Measurements from ENCODE around the gene TBC1D24. TPM values are rescaled to one million over a fixed set of nuclear protein-coding genes. Genes with fewer than 3 reads are reported as not detected.
"Not testable (repeated sequence)": the region's sequence is repeated elsewhere in the genome, so short reads cannot be mapped to it uniquely, and the experiment has no call there.

Gene TBC1D24
- total RNA-seq, 1 donor from 2014 or later = 43.7 TPM

GRCh38 chr16:2550283-2550878, 75.5 kb downstream of the TBC1D24 start:
- DNase-seq; H3K27me3 ChIP-seq; H3K4me1 ChIP-seq; intact Hi-C loops (cut with DNase I); H3K27ac ChIP-seq; H3K9me3 ChIP-seq; H3K36me3 ChIP-seq; H3K4me3 ChIP-seq: not testable (repeated sequence)
- peak; percentile 68 for ATAC-seq

- intact Hi-C loops (cut with DNase I) = not testable (repeated sequence)
Observed at GRCh38 chr16:2551420-2551889, 76.5 kb downstream of the TBC1D24 start.

DNA sequence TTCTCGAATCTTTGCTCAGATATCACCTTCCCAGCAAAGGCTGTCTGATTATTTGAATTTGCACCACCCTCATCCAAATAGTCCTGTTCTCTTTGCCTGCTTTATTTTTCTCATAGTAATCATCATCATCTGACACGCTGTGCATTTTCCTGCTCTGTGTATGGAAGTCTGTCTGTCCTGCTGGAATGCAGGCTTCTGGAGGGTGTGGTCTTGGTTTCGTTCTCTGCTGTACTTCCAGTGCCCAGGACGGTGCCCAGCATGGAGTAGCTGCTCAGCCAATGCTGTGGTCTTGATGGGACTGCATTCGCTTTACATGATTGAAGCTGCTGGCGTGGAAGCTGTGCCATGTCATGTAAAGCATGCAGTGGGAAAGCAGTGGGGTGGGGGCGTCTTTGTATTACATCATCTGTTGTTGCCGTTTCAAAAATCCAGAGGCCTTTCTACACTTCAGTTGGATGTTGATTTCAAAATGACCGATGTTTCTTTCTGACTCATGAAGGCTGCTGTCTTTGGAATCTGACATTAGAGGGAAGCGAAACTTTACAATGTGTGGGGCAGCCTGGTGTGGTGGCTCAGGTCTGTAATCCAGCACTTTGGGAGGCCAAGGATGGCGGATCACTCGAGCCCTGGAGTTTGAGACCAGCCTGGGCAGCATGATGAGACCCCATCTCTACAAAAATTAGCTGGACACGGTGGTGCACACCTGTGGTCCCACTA, 79.9 kb downstream of the TBC1D24 start:
- H3K27me3 ChIP-seq; H3K4me1 ChIP-seq; DNase-seq; H3K36me3 ChIP-seq; H3K9me3 ChIP-seq; H3K27ac ChIP-seq; intact Hi-C loops (cut with DNase I); H3K4me3 ChIP-seq: not testable (repeated sequence)
- peak; percentile 46 for ATAC-seq

More at GRCh38 chr16:2551420-2551889, 76.5 kb downstream of the TBC1D24 start:
- H3K4me1 ChIP-seq, H3K36me3 ChIP-seq, H3K27me3 ChIP-seq, H3K9me3 ChIP-seq: not testable (repeated sequence)
- Histone ChIP-seq H3K4me3 (peak overlapping the region; percentile 2), H3K27ac (peak overlapping the region; percentile 49)
- ATAC-seq (peak; percentile 51), DNase-seq (peak; percentile 65)
- TF ChIP-seq, protein P1, sequence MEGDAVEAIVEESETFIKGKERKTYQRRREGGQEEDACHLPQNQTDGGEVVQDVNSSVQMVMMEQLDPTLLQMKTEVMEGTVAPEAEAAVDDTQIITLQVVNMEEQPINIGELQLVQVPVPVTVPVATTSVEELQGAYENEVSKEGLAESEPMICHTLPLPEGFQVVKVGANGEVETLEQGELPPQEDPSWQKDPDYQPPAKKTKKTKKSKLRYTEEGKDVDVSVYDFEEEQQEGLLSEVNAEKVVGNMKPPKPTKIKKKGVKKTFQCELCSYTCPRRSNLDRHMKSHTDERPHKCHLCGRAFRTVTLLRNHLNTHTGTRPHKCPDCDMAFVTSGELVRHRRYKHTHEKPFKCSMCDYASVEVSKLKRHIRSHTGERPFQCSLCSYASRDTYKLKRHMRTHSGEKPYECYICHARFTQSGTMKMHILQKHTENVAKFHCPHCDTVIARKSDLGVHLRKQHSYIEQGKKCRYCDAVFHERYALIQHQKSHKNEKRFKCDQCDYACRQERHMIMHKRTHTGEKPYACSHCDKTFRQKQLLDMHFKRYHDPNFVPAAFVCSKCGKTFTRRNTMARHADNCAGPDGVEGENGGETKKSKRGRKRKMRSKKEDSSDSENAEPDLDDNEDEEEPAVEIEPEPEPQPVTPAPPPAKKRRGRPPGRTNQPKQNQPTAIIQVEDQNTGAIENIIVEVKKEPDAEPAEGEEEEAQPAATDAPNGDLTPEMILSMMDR (IDR thresholded peaks at IDR 0.05) = peak; percentile 12

Small RNA genes lying within 50 kb of the gene (microRNA-seq; reads per million reads assigned to microRNA genes)
- gene MIR3178 (ENCODE audit: borderline microRNAs expressed) (not detected), gene MIR6767 (ENCODE audit: borderline microRNAs expressed) (not detected), gene MIR6768 (ENCODE audit: borderline microRNAs expressed) (not detected)

Other genes with a start within 250 kb of the TBC1D24 start
- 0.78 TPM for gene DNASE1L2, start 238.7 kb upstream of the TBC1D24 start, total RNA-seq
- gene ECI1, start 223.5 kb upstream of the TBC1D24 start, total RNA-seq = 46.2 TPM
- 116 TPM for gene RNPS1, start 207.0 kb upstream of the TBC1D24 start, total RNA-seq
- 598 TPM for gene ABCA3, start 134.4 kb upstream of the TBC1D24 start, total RNA-seq
- 3.6 TPM for gene CCNF, start 45.7 kb upstream of the TBC1D24 start, total RNA-seq
- not detected for gene TEDC2, start 15.0 kb upstream of the TBC1D24 start, total RNA-seq
- not detected for gene NTN3, start 3.8 kb upstream of the TBC1D24 start, total RNA-seq
- gene ATP6V0C, start 38.8 kb downstream of the TBC1D24 start, total RNA-seq = 298 TPM
- gene AMDHD2, start 45.2 kb downstream of the TBC1D24 start, total RNA-seq = 61.7 TPM
- gene CEMP1, start 56.3 kb downstream of the TBC1D24 start, total RNA-seq = 1.4 TPM
- 90.9 TPM for gene PDPK1, start 62.9 kb downstream of the TBC1D24 start, total RNA-seq
- gene KCTD5, start 207.4 kb downstream of the TBC1D24 start, total RNA-seq = 23.8 TPM
- gene PRSS27, start 245.1 kb downstream of the TBC1D24 start, total RNA-seq = 0.81 TPM

Measured in upper lobe of right lung (tissue), 1 donor.